ENCODE measurements around the gene OAT. TPM values are rescaled to one million over a fixed set of nuclear protein-coding genes. Genes with fewer than 3 reads are reported as not detected.

Gene OAT
- total and polyA plus RNA-seq, 2 of the 4 experiments (the other 2 are of a cell fraction) = 110 to 152 TPM

GRCh38 chr10:124378271-124378670 is 40.5 kb downstream of the OAT start:
- Histone ChIP-seq H4K91ac (ENCODE audit: insufficient read depth, low read depth, low read length) (no peak overlapping the region), H3K18ac (ENCODE audit: low read depth, low read length) (no peak overlapping the region), H2BK20ac (ENCODE audit: low read depth, low read length) (no peak overlapping the region), H3K9me1 (ENCODE audit: insufficient read depth, low read length) (no peaks in the 10 kb centered on the region), H3K9me3 (ENCODE audit: control insufficient read depth, insufficient read depth, low read length) (no peaks in the 10 kb centered on the region), H4K8ac (ENCODE audit: low read depth in 2 of 2, low read length in 2 of 2) (no peak overlapping the region), H4K20me1 (ENCODE audit: insufficient read depth, low read length) (no peaks in the 10 kb centered on the region), H2BK120ac (ENCODE audit: low read depth, low read length) (no peak overlapping the region), H2BK5ac (ENCODE audit: low read depth, low read length, poor library complexity, severe bottlenecking) (no peak overlapping the region), H3K4me2 (ENCODE audit: low read depth, low read length) (no peak overlapping the region), H3K27ac (ENCODE audit: insufficient read depth, low read length) (no peak overlapping the region), H3K9ac (ENCODE audit: low read depth, low read length) (no peak overlapping the region), H3K79me1 (ENCODE audit: low read depth in 1 of 2, low read length in 2 of 2) (no peaks in the 10 kb centered on the region), H3K4ac (ENCODE audit: low read depth, low read length) (no peak overlapping the region), H3K27me3 (ENCODE audit: control insufficient read depth, insufficient read depth, low read length) (peaks cover 16% of the 10 kb centered on the region), H3K56ac (ENCODE audit: extremely low read depth, insufficient read depth, low read length) (no peak overlapping the region), H2AFZ (replicated peaks; ENCODE audit: low read length, poor library complexity) (no peak overlapping the region), H3K4me1 (ENCODE audit: control insufficient read depth, insufficient read depth, low read length) (no peaks in the 10 kb centered on the region), H2AK5ac (ENCODE audit: low read depth, low read length) (no peak overlapping the region), H4K5ac (ENCODE audit: low read depth, low read length) (no peak overlapping the region), H3K4me3 (ENCODE audit: insufficient read depth, low read depth, low read length) (no peak overlapping the region), H2AK9ac (replicated peaks; ENCODE audit: low read depth, low read length, poor library complexity) (no peak overlapping the region), H3K36me3 (ENCODE audit: control insufficient read depth, insufficient read depth, low read length) (no peaks in the 10 kb centered on the region), H3K23ac (ENCODE audit: low read depth, low read length) (no peak overlapping the region), H2BK15ac (ENCODE audit: low read depth, low read length) (no peak overlapping the region), H3K14ac (replicated peaks; ENCODE audit: low read depth, low read length) (no peak overlapping the region)
- in situ Hi-C loops (cut with MboI; ENCODE audit: low sequenced_read_pairs) (loop anchor here (25.0 kb wide), 1 partner anchor 1241 kb away; the partner anchor contains the start of genes HMX2 and HMX3), dilution Hi-C loops (cut with HindIII; ENCODE audit: low sequenced_read_pairs, unreplicated experiment) (loop anchor here (25.0 kb wide), 1 partner anchor 391 kb away; no protein-coding TSS in a partner anchor), intact Hi-C loops (cut with micrococcal nuclease) (no loop called here)
- DNase-seq (no peak), ATAC-seq (ENCODE audit: low read depth) (no peak)
- ChIA-PET CTCF (no interaction called here), POLR2A (ENCODE audit: unreplicated experiment) (no interaction called here)
- BruUV-seq (replicated peaks) = no TSS peak
- no CpG with 5 or more reads among the region's 7 CpGs for WGBS, 2 experiments (ENCODE audit: extremely low coverage in 2 of 2, insufficient read length in 1 of 2)
- TF ChIP-seq SMC3 (IDR thresholded peaks at IDR 0.05; ENCODE audit: low read depth, low read length) (no peak), CEBPB (IDR thresholded peaks at IDR 0.05; ENCODE audit: low read depth, low read length) (no peak), NFE2L2 (IDR thresholded peaks at IDR 0.05; ENCODE audit: low read depth, low read length) (no peak), USF2 (IDR thresholded peaks at IDR 0.05; ENCODE audit: low read depth, low read length) (no peak), MXI1 (IDR thresholded peaks at IDR 0.05; ENCODE audit: borderline replicate concordance, low read depth, low read length) (no peak), ELK1 (IDR thresholded peaks at IDR 0.05; ENCODE audit: borderline replicate concordance, low read depth, low read length) (no peak), POLR2A (IDR thresholded peaks at IDR 0.05; ENCODE audit: low read depth, low read length) (no peak), MAZ (IDR thresholded peaks at IDR 0.05; ENCODE audit: borderline replicate concordance, low read depth, low read length) (no peak), FOS (IDR thresholded peaks at IDR 0.05; ENCODE audit: low read depth, low read length) (no peak)
